Stimulated activated CD8-positive, alpha-beta memory T cell treated with anti-CD3 and anti-CD28 coated beads, Interleukin-4, amount 100 ng/mL, for 4 hours (primary cell): ENCODE data around the gene RPS18.

Source experiments
- DNase-seq, 2 donors: peaks; one replicate each; pipeline ENCODE4 v3.0.0-alpha.2; 2020; ENCODE audit warnings: low read depth in 2 of 2, low spot score in 1 of 2

RPS18 gene

DNA sequence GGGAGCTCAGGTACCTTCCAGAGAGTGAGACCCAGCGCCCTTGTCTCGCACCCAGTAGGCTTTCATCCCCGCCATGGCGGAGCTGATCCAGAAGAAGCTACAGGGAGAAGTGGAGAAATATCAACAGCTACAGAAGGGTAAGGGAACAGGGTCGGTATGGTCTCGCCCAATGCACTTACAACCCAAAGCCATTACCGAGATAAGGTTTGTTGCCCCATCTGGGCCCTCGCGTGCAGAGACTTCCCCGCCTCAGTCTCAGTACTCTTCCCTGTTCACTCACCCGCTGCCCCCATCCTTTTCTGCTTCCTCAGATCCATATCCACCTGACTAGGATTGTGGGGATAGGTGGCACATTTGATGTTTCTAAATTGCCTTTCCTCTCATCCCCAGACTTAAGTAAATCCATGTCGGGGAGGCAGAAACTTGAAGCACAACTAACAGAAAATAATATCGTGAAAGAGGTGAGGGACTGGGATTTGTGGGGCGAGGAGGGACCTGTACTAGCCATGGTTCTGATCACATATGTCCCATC, 18.0 kb downstream of the RPS18 start:
- no peak for DNase-seq

DNA sequence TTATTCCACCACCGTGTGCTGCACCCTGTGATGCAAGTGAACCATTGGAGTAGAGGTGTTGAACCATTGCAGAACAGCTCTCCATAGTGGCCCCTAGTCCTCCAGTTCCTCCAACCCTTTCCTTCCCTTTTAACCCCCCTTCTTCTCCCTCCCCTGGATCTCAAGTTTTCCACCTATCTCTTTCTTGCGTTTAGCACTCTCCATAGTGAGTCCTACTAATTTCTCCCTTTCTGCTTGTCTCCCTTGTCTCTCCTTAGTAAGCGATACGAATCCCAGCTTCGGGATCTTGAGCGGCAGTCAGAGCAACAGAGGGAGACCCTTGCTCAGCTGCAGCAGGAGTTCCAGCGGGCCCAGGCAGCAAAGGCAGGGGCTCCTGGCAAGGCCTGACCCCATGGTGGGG, 18.6 kb downstream of the RPS18 start:
- DNase-seq, result no peak

DNA sequence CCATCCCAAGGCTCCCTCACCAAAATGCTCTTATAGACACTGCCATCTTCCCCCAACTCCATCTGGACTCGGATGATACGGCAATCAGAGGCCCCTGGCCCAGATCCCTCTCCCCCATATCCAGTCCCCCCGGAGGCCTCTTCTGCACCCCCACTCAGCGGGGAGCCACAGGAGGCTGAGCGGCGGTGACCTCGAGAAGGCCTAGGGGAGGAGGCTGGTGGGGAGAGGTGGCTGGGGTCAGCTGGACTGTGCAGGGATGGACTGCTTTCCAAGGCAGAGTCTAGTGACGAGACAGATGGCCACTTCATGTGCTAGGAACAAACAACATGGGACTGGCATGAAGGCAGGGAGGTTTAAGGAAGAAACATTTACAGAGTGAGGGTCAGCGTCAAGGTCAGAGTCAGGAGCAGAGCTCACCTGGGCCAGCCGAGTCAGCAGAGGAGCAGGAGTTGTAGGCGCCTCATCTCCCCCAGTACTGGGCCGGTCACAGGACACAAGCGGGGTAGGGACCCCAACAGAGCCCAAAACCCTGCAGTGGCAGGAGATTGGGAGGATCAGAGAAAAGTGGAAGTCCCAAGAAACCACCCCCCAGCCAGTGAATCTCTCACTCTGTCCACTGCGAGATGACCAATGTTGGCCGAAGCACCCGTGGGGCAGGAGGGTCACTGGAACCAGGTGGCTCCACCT, 21.3 kb downstream of the RPS18 start:
- DNase-seq, result no peak

DNA sequence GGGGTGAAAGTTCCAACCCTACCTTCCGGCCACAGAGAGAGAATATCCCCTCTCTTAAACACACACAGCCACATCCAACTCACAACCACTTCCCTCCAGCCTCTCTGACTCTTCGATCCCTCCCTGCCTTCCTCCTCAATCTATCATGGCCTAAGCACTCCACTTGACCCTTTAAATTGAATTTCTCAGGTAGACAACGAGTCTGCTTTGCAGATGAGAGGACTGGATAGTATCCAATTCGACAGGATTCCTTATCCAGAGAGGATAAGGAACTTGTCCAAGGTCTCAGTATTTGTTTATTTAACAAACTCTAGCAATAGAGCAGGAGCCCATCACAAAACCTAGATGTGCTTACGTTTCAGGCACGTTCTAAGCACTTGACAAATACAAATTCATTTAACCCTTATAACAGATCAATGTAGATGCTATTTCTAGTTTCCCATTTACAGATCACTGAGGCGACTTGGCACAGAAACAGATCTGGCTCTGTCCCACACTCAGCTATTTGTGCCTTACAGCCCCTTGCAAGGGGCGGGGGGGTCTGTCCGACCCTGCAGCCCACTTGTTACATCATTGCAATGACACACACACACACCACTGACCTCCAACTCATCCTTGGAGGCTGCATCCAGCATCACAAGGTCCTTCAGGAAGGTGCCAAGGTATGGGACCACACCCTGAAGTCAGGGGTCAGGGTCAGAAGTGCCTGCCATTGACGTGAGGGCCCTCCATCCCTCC, 22.4 kb downstream of the RPS18 start:
- DNase-seq, result no peak

DNA sequence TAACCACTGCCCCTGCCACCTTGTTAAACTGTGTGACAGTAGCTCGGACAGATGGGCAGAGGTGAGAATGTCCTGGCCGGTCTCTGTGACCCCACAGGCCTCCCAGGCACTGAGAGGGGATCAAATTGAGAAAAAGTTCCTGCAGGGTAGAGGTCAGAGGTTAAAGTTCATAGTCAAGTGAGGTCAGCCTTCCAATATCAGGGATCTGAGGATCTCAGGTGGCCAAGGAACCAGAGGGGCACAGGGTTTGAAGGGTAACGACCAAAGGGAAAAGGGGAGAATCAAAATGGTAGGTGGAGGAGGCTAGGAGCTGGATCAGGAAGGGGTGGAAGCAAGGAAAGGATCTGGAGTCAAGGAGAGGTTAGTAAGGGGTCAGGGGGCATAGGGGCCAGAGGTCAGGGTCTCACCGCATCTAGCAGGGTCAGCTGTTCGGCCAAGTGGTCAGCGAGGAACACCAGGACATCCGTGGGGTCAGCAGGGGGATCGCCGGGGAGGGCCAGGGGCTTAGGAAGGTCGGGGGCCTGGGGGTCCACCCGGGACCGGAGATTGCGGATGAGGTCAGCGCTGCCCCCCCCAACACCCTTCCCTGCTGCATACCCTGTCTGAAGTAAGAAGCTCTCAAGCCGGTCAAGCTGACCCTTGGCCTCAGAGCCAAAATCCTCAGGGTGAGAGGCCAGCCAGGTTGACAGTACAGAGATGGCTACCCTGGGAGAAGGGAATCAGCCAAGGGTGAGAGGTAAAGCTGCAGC, 23.9 kb downstream of the RPS18 start:
- no peak for DNase-seq

DNA sequence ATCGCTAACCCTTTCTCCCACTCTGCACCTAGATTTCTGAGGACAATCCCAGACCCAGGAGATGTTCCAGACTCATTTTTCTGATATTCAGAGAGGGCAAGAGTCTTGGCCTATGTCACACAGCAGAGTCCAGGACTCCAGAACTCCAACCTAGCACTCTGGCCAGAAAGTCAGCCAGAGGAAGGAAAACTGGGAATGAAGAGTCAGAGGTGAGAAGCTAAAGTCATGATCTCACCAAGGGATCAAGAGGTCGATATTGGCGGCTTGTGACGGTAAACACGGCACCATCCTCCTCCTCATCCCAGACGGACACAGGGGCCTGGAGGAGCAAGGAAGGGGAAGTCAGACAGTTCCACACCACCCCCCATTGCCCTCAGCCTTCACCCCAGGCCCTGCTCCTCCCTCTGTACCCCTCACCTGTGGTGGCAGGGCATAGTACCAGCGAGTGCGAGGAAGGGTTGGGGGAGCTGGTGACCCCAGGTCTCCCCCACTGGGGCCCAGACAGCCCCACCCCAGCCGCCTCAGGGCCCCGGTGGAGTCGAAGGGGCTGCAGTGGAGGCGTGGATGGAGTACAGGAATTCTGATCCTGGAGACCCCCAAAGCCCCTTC, 25.0 kb downstream of the RPS18 start:
- DNase-seq, result no peak

DNA sequence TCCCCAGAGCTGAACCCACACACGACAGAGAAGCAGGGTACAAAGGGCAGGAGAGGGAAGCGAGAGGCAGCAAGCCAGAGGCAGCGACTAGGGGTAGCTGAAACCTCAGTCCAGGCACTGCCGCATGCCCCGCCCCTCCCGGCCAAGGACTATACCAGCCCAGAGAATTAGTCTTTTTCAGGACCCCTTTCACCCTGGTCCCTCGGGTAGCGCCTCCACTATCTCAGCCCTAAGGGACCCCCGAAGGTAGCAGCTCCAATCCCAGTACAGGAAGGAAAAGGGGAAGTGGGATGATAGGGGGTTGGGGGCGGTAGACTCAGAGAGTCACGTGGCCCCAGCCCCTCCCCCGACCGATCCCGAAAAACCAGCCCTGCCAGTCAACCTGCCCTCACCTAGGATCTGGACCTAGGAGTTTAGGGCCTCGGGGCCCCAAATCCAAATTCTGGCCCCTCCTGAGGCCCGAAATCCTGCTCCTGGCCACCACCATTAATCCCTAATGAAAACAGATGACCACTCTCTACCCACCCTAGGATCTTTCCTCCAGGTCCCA, 25.6 kb downstream of the RPS18 start:
- no peak for DNase-seq

DNA sequence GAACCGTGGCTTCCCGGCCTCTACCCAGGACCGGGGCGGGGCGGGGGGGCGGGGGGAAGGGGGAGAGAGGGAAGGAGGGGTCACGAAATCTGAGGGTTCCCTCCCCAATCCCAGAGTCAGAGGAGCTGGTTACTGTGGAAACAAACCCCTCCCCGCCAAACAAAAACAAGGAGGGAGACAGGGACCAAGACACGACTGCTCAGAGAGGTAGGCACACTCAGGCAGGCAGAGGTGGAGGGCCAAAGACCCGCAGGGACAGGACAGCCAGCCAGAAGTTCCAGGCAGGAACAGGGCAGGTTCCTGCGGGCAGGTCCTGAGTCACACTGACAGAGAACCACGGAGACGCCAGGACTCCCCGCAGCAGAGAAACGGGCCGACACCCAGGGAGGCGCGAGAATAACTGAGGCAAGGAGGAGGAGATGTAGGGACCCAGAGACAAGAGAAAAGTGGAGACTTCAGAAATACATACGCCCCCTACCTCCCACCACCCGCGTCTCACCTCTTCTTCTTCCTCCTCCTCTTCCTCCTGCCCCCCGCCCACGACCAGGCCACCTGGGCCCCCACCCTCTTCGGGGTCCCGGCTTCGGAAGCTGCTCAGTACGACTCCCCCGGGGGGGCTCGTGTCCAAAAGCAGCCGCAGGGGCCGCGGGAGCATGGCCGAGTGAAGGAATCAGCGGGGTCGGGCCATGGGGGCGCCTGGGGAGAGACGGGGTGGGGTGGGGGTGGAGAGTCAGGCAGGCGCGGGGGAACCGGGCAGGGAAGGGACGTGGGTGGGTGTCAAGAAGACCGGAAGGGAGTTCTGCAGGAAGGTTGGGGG, 26.3 kb downstream of the RPS18 start:
- DNase-seq, result no peak

DNA sequence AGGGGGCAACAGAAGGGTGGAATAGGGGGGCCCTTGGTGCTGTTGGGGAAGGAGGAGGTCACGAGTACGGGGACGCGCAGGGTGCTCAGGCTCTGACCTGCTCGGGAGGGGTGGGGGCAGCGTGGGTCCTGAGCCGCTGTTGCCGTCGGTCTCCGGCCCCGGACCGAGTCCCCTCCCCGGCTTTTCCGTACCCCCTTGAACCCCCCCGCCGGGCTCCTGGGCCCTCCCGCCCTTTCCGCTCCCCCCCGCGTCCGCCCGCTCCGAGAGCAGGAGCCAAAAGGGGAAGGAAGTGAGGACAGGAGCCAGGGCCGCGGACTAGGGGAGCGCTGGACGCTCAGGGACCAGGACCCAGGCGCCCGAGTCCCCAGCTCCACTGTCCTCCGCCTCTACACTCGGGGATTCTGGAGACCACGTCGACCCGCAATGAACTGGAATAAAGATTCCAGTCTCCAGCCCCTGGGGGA, 26.9 kb downstream of the RPS18 start, which contains the start of gene RGL2:
Gene RGL2 (minus strand): TSS at position 170 of the 464 bp plus-strand sequence. CDS start 332 bp downstream, outside the sequence.
- DNase-seq, result peak in 1 of 2 donors; percentile 46

DNA sequence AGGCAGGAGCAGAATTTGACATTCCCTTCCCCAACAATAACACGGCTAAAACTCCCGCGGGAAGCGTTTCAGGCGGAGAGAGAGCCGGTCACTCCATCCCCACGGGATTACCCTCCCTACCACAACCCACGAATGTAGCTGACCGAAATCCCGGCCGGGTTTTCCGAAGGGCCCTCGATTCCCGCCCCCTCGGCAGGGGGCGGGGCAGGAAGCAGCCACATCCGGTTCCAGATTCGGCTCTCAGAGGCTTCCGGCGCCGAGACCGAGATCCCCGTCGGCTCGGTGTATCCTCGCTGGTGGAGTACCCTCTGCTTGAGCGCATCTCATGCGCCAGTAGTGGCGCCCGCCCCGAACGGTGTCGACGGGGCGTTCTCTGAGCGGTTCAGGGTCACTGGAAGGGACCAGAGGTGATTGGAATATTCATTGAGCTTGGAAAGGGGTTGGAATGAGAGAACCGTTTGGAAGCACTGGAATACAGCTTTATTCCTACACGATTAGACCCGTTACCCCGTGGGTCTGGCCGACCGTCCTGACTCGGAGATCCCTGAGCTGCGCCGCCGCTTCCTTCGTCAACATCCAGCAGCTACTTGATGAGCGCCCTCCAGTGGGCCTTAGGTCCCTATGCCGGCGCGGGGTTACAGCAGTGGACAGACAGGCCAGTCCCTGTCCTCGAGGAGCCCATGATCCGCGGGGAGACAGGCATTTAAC, 27.5 kb downstream of the RPS18 start:
- DNase-seq, result peak; percentile 85 to 89

DNA sequence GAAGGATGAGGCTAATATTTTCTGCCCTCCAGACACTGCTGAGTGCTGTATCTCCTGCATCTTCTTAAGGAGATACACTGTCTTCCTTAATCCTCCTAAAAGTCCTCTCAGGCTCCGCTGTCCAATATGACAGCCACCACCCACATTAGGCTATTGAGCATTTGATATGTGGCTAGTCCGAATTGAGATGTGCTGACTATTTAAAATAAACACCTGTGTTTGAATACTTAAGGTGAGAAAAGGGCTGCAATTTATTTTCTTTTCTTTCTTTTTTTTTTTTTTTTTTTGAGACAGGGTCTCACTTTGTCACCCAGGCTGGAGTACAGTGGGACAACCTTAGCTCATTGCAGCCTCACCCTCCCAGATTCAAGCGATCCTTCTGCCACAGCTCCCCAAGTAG, 30.0 kb downstream of the RPS18 start:
- no peak for DNase-seq

DNA sequence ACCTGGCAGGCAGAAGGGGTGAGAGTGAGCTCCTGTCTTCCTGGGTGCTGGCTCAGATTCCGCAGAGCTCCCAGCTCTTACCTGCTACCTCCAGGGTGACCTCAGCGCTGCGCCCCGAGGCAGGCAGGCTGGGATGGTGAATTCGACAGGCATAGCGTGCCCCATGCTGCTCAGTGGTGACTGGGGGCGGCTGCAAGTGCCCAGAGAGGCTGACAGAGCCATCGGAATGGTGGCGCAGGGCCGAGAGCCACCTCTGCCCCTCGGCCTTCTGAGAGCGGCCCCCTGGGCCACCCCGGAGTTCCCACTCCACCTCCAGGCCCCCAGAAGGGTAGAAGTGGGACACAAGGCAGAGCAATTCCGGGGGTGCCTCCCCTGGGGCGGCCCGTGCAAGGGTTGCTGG, 32.3 kb downstream of the RPS18 start:
- no peak for DNase-seq

DNA sequence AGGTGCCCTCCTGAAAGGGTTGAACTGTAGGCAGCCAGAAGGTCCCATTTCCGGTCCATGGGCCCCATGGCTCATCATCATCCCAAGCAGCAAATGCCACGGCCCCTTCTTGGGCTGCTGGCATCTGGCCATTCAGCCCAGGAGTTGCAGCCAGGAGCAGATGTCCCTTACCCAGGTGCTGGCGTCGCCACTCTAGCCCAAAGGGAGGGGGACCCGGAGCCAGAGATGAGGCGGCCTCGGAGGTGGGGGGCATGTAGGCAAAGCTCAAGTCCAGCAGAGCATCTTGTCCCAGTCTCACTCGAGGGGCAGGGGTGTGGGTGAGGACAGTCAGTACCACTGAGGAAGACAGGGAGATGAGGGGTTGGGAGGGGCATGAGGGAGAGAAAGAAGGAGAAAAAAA, 33.2 kb downstream of the RPS18 start:
- no peak for DNase-seq

DNA sequence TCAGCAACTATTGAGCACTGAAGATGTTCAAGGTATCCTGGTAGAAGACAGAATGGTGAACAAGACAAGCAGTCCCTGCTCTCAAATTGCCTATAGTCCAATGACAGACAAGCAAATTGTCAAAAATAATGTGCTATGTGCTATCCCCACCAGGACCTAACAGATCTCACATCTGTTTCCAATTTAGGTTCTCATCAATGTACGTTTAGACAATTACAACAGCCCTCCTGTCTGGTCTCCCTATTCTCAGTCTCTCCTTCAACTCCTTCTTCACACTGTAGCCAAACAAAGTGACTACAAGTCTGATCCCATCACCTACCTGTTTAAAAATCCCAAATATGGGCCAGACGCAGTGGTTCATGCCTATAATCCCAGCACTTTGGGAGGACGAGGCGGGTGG, 34.5 kb downstream of the RPS18 start:
- no peak for DNase-seq

DNA sequence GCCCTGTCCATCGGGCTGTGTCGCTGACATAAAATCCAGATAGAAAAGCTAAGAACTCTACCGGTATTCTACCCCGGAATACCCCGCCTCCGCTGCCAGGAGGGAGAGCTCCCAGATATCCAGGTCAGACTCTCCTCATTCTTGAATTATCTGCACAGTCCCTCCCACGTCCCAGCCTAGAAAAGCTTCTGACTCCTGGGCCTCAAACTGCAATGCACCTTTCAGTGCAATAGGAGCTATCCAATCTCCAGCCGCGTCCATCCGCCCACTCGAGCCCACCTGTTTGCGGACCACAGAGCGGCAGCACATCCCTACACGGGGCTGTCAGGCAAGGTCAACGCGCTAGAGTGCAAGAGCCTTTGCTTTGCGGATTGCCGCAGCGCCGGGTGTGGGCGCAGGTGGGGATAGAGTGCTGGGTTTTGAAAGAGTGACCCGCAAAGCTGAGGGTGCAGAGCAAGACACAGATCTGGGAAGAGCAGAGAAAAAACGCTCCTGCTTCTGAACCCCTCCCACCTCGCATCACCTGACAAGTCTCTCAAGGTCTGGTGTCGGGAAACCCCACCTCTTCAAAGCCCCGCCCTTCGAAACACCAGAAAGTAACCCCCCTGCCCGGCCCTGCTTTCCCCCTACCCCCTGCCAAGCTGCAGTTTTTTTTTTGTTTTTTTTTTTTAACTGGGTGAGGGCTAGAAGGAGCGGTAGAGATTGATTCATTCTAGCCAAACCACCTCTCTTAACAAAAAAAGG, 40.7 kb downstream of the RPS18 start:
- DNase-seq, result peak; percentile 62 to 76

DNA sequence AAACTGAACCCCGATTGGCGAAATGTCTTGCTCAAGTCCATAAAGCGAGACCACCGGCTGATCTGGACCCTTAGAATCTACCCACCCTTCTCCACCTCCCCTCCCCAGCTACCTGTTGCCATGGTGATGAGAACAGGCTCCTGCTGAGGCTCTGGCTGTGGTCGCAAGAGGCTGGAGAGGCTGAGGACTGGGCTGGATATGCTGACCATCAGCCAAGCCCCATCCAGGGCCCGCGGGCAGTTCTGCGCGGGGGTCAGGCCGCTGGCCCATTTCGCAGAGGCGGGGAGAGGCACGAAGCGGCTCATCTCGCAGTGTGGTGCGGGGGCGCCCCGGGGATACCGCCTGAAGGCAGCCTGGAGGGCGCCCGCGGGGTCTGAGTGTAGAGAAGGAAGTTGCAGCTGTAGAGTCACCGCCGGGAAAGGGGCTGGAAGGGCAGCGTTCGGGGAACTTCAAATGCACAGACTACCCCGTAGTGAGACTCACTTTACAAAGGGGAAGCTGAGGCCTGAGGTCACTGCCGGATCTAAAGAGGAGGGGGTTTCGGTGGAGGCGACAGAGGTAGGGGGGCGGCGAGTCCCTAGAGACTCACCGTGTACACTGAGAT, 41.3 kb downstream of the RPS18 start:
- DNase-seq, result no peak

DNA sequence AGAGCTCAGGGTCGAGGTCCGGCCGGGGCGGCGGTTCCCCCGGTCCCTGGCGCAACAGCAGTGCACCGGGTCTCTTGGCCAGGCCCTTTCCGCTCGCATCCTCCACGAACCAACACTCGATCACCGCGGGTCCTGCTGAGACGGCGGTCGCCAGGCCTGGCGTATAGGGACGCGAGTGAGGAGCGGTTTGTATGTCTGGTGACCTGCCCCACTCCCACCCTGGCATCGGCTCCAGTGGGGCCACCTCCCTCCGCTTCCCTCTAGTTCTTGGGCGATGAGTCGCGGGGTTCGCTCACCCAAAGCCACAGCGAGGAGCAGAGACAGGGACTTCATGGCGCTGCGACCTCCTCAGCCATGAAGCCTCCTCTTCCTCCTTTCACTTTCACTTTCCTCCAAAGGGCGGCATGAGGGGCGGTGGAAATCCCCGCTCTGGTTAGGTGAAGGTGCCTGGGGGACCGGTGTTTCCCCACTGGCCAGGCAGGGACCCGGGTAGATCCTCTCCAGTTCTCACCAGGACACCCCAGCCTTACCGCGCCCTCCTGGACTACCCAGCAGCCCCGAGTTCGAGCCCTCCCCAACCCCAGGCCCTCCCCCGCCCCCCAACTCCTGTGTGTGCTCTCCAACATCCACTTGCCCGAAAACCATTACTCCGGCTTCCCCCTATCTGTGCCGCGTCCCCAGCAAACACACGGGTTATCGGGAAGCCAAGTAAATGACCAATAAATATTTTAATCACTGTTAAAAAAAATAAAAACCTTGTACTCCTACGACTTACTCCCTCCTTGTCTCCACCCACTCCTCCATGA, 42.0 kb downstream of the RPS18 start, which contains the start of gene TAPBP:
Gene TAPBP (minus strand): TSS at position 370 of the 806 bp plus-strand sequence. CDS start 37 bp downstream, at position 333.
- DNase-seq, result peak; percentile 75 to 84
